ENCODE measurements around the gene MLPH. TPM values are rescaled to one million over a fixed set of nuclear protein-coding genes. Genes with fewer than 3 reads are reported as not detected.

MLPH gene
- total RNA-seq, 1 experiment from 2014 or later = 0.59 TPM

- Histone ChIP-seq H3K36me3 (no peaks in the 10 kb centered on the region), H3K4me3 (no peak overlapping the region), H3K27me3 (no peaks in the 10 kb centered on the region), H3K9me3 (no peaks in the 10 kb centered on the region)
- no peak for DNase-seq
Observed at GRCh38 chr2:237602409-237602808, 115.4 kb downstream of the MLPH start.

GRCh38 chr2:237603049-237603717 lies 116.1 kb downstream of the MLPH start:
- DNase-seq = no peak
- no peaks in the 10 kb centered on the region for H3K9me3 ChIP-seq
- no peaks in the 10 kb centered on the region for H3K27me3 ChIP-seq
- no peak overlapping the region for H3K4me3 ChIP-seq
- no peaks in the 10 kb centered on the region for H3K36me3 ChIP-seq

GRCh38 chr2:237603718-237604362 lies 116.8 kb downstream of the MLPH start:
- DNase-seq = no peak
- Histone ChIP-seq H3K36me3 (no peaks in the 10 kb centered on the region), H3K4me3 (no peak overlapping the region)

GRCh38 chr2:237604391-237604790 lies 117.3 kb downstream of the MLPH start:
- DNase-seq = no peak
- Histone ChIP-seq H3K4me3 (no peak overlapping the region), H3K9me3 (no peaks in the 10 kb centered on the region), H3K36me3 (no peaks in the 10 kb centered on the region), H3K27me3 (no peaks in the 10 kb centered on the region)

More at GRCh38 chr2:237603718-237604362, 116.8 kb downstream of the MLPH start:
- Histone ChIP-seq H3K9me3 (no peaks in the 10 kb centered on the region), H3K27me3 (no peaks in the 10 kb centered on the region)

Other genes with a start within 250 kb of the MLPH start
- 465 and 564 TPM in 2 replicates for gene COL6A3, start 73.1 kb upstream of the MLPH start, total RNA-seq (2014; rRNA removed; shearing (Covaris generic); ENCODE audit: low replicate concordance)
- not detected in 2 replicates for gene PRLH, start 79.3 kb downstream of the MLPH start, total RNA-seq (2014; rRNA removed; shearing (Covaris generic); ENCODE audit: low replicate concordance)
- gene RAB17, start 103.5 kb downstream of the MLPH start, total RNA-seq (2014; rRNA removed; shearing (Covaris generic); ENCODE audit: low replicate concordance) = not detected in 2 replicates
- gene LRRFIP1, start 140.3 kb downstream of the MLPH start, total RNA-seq (2014; rRNA removed; shearing (Covaris generic); ENCODE audit: low replicate concordance) = 33.5 and 52.8 TPM in 2 replicates

Data from MG63 (cell line).